GM21576 (cell line): ENCODE data around the gene BMF.
A peak's percentile ranks its signal among the peaks of the same experiment; 100 is the strongest.

Experiments
- ATAC-seq: cut with Tn5 transposase; IDR thresholded peaks from one replicate; pipeline ENCODE4 v1.9.1; 2021; ENCODE audit warnings: mild to moderate bottlenecking, moderate library complexity; ENCODE audit not compliant: unreplicated experiment

Gene BMF

GRCh38 chr15:40104296-40104864 is 4.3 kb downstream of the BMF start:
- no peak for ATAC-seq

GRCh38 chr15:40103864-40104271 is 4.8 kb downstream of the BMF start:
- ATAC-seq, result no peak

- no peak for ATAC-seq
These were observed 5.5 kb downstream of the BMF start for GRCh38 chr15:40102897-40103858.

GRCh38 chr15:40100947-40101905 is 7.5 kb downstream of the BMF start:
- no peak for ATAC-seq

GRCh38 chr15:40100123-40100946 is 8.3 kb downstream of the BMF start:
- no peak for ATAC-seq

- peak; percentile 77 for ATAC-seq
These were observed 10.0 kb downstream of the BMF start for GRCh38 chr15:40098489-40099261.

GRCh38 chr15:40097968-40098476 is 10.7 kb downstream of the BMF start:
- no peak for ATAC-seq

GRCh38 chr15:40097096-40097967 is 11.3 kb downstream of the BMF start:
- ATAC-seq, result no peak

- ATAC-seq, result peak; percentile 37
These were observed 12.4 kb downstream of the BMF start for GRCh38 chr15:40096094-40096891.

GRCh38 chr15:40095371-40096093 is 13.1 kb downstream of the BMF start:
- no peak for ATAC-seq

- no peak for ATAC-seq
These were observed 14.5 kb downstream of the BMF start for GRCh38 chr15:40094156-40094555.

GRCh38 chr15:40092979-40093869 is 15.5 kb downstream of the BMF start:
- ATAC-seq, result no peak

GRCh38 chr15:40092256-40092978 is 16.3 kb downstream of the BMF start:
- ATAC-seq, result no peak

GRCh38 chr15:40091861-40092255 is 16.8 kb downstream of the BMF start:
- no peak for ATAC-seq

- no peak for ATAC-seq
These were observed 17.8 kb downstream of the BMF start for GRCh38 chr15:40090774-40091455.
